Measurements from ENCODE around the gene FBXL7.

The FBXL7 gene

GRCh38 chr5:15539951-15540350 is 40.0 kb downstream of the FBXL7 start:
- Histone ChIP-seq H3K9ac (ENCODE audit: low read length) (no peak overlapping the region), H4K20me1 (ENCODE audit: insufficient read depth, low read length) (no peaks in the 10 kb centered on the region), H3K27ac (ENCODE audit: low read length) (no peak overlapping the region), H3K4me3 (ENCODE audit: low read length) (no peak overlapping the region), H2AFZ (ENCODE audit: low read depth, low read length) (no peak overlapping the region), H3K9me3 (ENCODE audit: insufficient read depth, low read length) (no peaks in the 10 kb centered on the region), H3K36me3 (replicated peaks; ENCODE audit: low read depth, low read length) (no peaks in the 10 kb centered on the region), H3K4me2 (ENCODE audit: low read length) (no peak overlapping the region), H3K27me3 (ENCODE audit: low read depth, low read length) (no peaks in the 10 kb centered on the region), H3K79me2 (ENCODE audit: low read length) (no peaks in the 10 kb centered on the region), H3K4me1 (ENCODE audit: low read length) (no peaks in the 10 kb centered on the region)
- TF ChIP-seq EZH2phosphoT487 (IDR thresholded peaks at IDR 0.05; ENCODE audit: low read depth) = no peak
- no peak for TF ChIP-seq CTCF (IDR thresholded peaks at IDR 0.05; ENCODE audit: low read depth, low read length)

GRCh38 chr5:15544039-15544438 is 44.1 kb downstream of the FBXL7 start:
- Histone ChIP-seq H3K79me2 (ENCODE audit: low read length) (no peaks in the 10 kb centered on the region), H3K4me3 (ENCODE audit: low read length) (no peak overlapping the region), H3K27me3 (ENCODE audit: low read depth, low read length) (no peaks in the 10 kb centered on the region), H3K4me1 (ENCODE audit: low read length) (no peaks in the 10 kb centered on the region), H4K20me1 (ENCODE audit: insufficient read depth, low read length) (no peaks in the 10 kb centered on the region), H3K9me3 (ENCODE audit: insufficient read depth, low read length) (no peaks in the 10 kb centered on the region), H3K27ac (ENCODE audit: low read length) (no peak overlapping the region), H2AFZ (ENCODE audit: low read depth, low read length) (no peak overlapping the region), H3K4me2 (ENCODE audit: low read length) (no peak overlapping the region), H3K36me3 (replicated peaks; ENCODE audit: low read depth, low read length) (no peaks in the 10 kb centered on the region), H3K9ac (ENCODE audit: low read length) (no peak overlapping the region)
- no peak for TF ChIP-seq EZH2phosphoT487 (IDR thresholded peaks at IDR 0.05; ENCODE audit: low read depth)
- no peak for TF ChIP-seq CTCF (IDR thresholded peaks at IDR 0.05; ENCODE audit: low read depth, low read length)

- no peak for TF ChIP-seq CTCF (IDR thresholded peaks at IDR 0.05; ENCODE audit: low read depth, low read length)
- no peak for TF ChIP-seq EZH2phosphoT487 (IDR thresholded peaks at IDR 0.05; ENCODE audit: low read depth)
- H3K9me3 ChIP-seq (ENCODE audit: insufficient read depth, low read length) = no peaks in the 10 kb centered on the region
- H3K79me2 ChIP-seq (ENCODE audit: low read length) = no peaks in the 10 kb centered on the region
- H4K20me1 ChIP-seq (ENCODE audit: insufficient read depth, low read length) = no peaks in the 10 kb centered on the region
- no peak overlapping the region for H3K27ac ChIP-seq (ENCODE audit: low read length)
- H2AFZ ChIP-seq (ENCODE audit: low read depth, low read length) = no peak overlapping the region
- H3K9ac ChIP-seq (ENCODE audit: low read length) = no peak overlapping the region
- no peak overlapping the region for H3K4me3 ChIP-seq (ENCODE audit: low read length)
- H3K4me1 ChIP-seq (ENCODE audit: low read length) = no peaks in the 10 kb centered on the region
- no peak overlapping the region for H3K4me2 ChIP-seq (ENCODE audit: low read length)
- H3K27me3 ChIP-seq (ENCODE audit: low read depth, low read length) = no peaks in the 10 kb centered on the region
- H3K36me3 ChIP-seq (replicated peaks; ENCODE audit: low read depth, low read length) = no peaks in the 10 kb centered on the region
Measured at GRCh38 chr5:15545082-15545481, 45.1 kb downstream of the FBXL7 start.

- Histone ChIP-seq H2AFZ (ENCODE audit: low read depth, low read length) (no peak overlapping the region), H3K4me1 (ENCODE audit: low read length) (no peaks in the 10 kb centered on the region), H3K4me3 (ENCODE audit: low read length) (no peak overlapping the region), H3K27ac (ENCODE audit: low read length) (no peak overlapping the region), H3K9me3 (ENCODE audit: insufficient read depth, low read length) (no peaks in the 10 kb centered on the region), H3K27me3 (ENCODE audit: low read depth, low read length) (no peaks in the 10 kb centered on the region), H3K36me3 (replicated peaks; ENCODE audit: low read depth, low read length) (no peaks in the 10 kb centered on the region), H3K79me2 (ENCODE audit: low read length) (no peaks in the 10 kb centered on the region), H3K9ac (ENCODE audit: low read length) (no peak overlapping the region), H4K20me1 (ENCODE audit: insufficient read depth, low read length) (no peaks in the 10 kb centered on the region), H3K4me2 (ENCODE audit: low read length) (no peak overlapping the region)
- TF ChIP-seq EZH2phosphoT487 (IDR thresholded peaks at IDR 0.05; ENCODE audit: low read depth) = no peak
- no peak for TF ChIP-seq CTCF (IDR thresholded peaks at IDR 0.05; ENCODE audit: low read depth, low read length)
Measured at GRCh38 chr5:15547261-15547839, 47.4 kb downstream of the FBXL7 start.

Data from OCI-LY3 (cell line).